CMK (cell line): ENCODE measurements around the gene ADARB2.

Experiments
- DNase-seq: peaks from one replicate; pipeline ENCODE4 v3.0.0-alpha.2; 2010; ENCODE audit warnings: low read depth

Gene ADARB2

DNA sequence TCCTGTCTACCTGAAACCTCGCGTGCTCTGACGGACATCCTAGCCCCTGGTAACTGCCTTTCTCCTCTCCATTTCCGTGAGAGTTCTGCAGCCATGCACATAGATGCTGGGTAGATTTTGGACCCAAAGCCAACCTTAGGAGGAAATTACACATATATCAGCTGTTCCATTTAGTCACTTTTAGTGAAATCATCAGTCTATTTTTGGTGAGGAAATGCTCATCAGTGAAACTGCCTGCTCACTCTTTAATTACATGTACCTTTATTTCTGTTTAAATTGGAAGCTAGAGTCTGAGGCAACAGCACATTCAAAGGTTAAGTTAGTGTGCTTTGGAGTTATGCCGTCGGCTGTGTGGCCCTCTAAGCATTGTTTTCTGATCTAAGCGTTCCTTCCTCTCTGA is 449.8 kb downstream of the ADARB2 start:
- DNase-seq, result no peak

DNA sequence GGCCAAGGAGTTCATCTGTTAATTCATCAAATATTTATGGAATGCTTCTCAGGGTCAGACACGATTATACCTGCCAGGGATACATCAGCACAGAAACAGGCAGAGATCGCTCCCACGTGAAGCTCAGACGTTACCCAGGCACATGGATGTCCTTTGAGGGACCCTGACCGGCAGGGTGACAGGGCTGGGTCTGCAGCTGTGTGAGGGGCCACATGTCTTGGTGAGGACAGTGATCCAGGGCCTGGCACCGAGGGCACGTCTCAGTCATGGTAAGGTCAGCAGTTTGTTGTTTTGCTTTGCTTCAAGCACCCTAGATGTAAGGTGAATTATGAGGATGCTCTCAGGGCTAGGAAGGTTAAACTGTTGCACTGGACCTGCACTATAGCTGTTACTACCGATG is 453.2 kb downstream of the ADARB2 start:
- no peak for DNase-seq

GRCh38 chr10:1281405-1281782 is 455.9 kb downstream of the ADARB2 start:
- no peak for DNase-seq

GRCh38 chr10:1280466-1281404 is 456.6 kb downstream of the ADARB2 start:
- DNase-seq, result no peak

DNA sequence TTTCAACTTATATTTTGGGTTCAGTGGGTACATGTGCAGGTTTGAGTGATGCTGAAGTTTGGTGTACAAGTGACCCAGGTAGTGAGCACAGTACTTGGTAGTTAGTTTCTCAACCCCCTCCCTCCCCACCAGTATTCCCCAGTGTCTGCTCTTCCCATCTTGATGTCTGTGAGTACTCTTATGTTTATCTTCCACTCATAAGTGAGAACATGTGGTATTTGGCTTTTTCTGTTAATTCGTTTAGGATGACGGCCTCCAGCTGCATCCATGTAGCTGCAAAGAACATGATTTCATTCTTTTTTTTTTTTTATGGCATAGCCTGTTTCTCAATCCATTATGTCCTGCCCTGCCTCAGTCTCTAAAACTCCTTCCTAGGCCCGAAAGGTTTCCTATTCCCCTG is 459.0 kb downstream of the ADARB2 start:
- no peak for DNase-seq

DNA sequence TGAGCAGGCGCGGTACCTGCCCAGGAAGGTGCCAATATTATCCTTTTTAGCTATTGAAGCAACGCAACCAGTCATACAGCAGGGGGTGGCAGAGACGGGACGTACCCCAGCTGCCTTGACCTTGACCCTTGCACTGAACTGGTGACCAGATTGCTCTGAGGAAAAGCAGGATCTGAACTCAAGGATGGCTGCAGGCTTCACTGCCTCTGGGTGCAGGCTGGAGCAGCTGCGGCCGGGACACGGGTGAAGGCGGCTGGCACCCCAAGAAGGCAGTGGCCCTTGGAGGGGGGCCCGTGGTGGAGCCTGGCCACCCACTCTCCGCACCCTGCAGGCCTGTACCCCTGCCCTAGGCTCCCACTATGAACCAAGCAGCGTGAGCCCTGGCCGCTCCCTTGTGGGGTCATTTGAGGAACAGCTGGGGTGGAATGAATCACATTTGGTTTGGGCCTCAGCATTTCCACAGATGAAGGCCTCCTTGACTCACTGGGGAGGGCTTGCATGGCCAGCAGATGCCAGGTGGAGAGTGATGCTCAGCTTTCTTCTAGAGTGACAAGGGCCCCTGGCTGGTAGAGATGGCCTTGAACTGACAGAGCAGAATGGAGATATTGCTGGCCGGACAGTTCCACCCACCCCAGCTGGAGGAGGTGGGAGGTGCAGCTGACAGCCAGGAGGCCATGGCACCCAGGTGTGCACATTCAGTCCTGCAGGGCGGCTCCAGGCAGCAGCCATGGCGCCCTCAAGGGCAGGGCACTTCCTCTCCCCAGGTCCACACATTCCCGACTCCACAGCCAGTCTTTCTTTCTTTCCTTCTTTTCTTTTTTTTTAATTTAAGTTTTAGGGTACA is 462.4 kb downstream of the ADARB2 start:
- no peak for DNase-seq

- no peak for DNase-seq
These were observed 463.1 kb downstream of the ADARB2 start for GRCh38 chr10:1274111-1274661.

DNA sequence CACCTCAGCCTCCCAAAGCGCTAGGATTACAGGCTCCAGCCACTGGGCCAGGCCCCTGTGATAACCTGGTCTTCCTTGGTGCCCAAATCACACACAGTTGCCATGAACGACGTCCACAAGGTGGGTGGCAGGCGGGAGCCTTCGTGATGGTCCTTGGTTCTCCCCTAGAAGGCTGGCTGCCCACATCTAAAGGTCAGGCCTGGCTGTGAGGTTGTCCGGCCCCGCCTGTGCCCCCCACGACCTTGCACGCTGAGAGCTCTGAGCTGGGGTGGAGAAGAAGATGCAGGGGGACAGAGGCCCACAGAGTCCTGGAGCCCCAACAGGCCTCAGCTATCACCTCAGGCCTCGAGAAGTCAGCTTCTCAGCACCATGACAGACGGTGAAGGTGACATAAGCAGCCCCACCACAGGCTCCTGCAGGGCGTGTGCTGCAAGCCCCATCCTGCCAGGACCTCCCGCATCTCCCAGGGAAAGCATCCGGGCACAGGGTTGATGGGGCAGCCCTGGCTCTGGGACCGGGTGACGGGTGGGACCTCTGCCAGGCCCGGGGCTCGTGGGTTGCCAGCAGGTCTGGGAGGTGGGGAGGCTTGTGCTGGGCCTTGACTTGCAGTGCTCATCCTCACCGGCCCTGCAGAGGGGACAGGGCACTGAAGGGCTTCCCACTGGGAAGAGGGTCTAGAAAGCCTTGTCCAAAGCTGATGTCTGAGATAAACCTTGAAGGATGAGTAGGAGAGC is 463.8 kb downstream of the ADARB2 start:
- no peak for DNase-seq

DNA sequence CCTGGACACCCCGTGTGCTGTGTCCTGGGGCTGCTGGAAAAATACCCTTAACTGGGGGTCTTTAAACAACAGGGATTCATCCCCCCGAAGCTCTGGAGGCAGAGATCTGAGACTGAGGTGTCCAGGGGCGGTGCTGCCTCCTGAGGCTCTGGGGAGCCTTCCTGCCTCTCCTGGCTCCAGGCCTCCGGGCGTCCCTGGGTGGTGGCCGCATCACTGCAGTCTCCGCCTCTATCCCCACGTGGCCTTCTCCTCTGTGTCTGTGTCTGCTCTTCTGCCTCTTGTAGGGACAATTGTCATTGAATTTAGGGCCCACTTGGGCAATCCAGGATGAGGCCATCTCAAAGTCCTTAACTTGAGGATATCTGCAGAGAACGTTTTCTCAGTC is 464.6 kb downstream of the ADARB2 start:
- DNase-seq, result no peak

DNA sequence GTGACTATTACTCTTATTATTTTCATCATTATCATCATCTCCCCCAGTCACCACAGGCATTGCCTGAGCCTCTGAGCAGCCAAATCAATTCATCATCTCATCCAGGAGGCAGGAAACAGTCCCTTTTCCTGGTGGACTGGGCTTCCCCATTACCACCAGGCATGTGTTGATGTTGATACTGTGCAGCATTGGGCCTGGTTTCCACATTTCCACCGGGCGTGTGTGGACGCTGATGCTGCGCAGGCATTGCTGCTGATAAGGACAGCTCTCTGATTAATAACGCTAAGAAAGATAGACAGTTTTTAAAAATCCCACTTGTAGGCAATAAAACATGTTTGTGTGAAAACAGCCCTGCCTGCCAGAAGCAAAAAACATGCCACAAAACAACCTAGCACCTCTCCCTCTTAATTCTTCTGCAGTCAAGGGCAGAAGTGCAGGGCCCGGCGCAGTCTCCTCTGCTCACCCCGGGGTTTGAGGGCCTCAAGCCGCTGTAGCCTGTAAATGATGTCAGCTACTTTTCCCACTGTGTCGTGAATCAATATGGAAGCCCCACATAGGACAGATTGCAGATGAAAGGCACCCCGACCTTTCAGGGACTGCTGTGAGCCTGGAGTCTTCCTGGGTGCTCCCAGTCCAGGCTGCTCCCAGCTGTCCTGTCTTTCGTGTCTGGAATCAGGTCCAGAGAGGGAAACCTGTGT is 465.1 kb downstream of the ADARB2 start:
- no peak for DNase-seq

DNA sequence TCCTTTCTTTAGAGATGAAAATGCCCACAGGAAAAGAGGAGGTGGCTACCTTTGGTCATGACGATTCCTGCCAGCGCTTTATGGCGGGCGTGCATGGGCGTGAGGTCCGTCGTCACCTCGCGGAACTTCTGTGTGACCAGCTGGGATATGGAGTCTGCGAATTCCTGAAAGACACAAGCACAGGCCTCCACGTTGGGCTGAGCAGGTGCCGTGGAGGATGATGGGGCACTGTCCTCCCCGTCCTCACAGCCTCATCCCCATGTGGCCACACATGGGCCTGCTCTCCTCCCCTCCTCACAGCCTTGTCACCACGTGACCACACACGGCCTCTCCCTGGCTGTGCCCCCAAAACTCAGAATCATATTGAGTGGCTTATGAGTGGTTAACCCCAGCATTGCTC is 466.4 kb downstream of the ADARB2 start:
- DNase-seq, result no peak

- no peak for DNase-seq
These were observed 466.8 kb downstream of the ADARB2 start for GRCh38 chr10:1270490-1270889.

- no peak for DNase-seq
These were observed 468.5 kb downstream of the ADARB2 start for GRCh38 chr10:1268831-1269230.

- no peak for DNase-seq
These were observed 469.8 kb downstream of the ADARB2 start for GRCh38 chr10:1267568-1267967.

- no peak for DNase-seq
These were observed 470.2 kb downstream of the ADARB2 start for GRCh38 chr10:1267148-1267547.

GRCh38 chr10:1266033-1266802 is 471.1 kb downstream of the ADARB2 start:
- DNase-seq, result no peak

DNA sequence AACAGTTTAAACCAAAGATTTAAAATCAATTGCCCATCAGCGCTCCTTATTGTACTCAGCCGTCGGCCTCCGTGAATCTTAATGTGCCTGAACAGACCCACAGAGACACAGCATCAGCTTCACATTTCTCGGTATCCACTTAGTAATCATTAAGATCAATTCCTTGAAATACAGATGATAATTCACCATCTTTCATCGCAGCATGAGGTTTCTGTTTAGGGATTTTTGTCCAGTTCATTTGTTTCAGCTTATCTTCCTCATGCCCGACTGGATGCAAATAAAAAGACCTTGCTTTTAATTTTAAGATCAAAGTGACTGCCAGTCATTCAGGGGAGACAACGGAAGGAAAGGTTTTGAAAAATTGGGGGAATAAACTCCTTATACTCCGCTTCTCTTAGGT is 473.3 kb downstream of the ADARB2 start:
- no peak for DNase-seq

GRCh38 chr10:1257274-1257673 is 480.1 kb downstream of the ADARB2 start:
- DNase-seq, result no peak

GRCh38 chr10:1256432-1256725 is 480.9 kb downstream of the ADARB2 start:
- DNase-seq, result no peak

GRCh38 chr10:1255600-1256431 is 481.5 kb downstream of the ADARB2 start:
- no peak for DNase-seq
